Smooth muscle cell (in vitro differentiated cells): ENCODE measurements around the gene ALK. TPM values are rescaled to one million over a fixed set of nuclear protein-coding genes. Genes with fewer than 3 reads are reported as not detected.

ENCODE experiments used
- DNase-seq: peaks from one replicate; lab custom pipeline; 2025; ENCODE audit not compliant: unreplicated experiment; lab: John Stamatoyannopoulos, UW
- H2AFZ ChIP-seq: fragments of 200-600 bp; sonication (generic); 2 replicates; pipeline ENCODE4 v1.6.0; 2016; ENCODE audit warnings: antibody characterized with exemption, low read depth, mild to moderate bottlenecking
- H3F3A ChIP-seq: fragments of 200-600 bp; sonication (generic); 2 replicates; pipeline ENCODE4 v1.6.0; 2017; ENCODE audit warnings: antibody characterized with exemption, low read depth
- H3K27ac ChIP-seq: fragments of 200-600 bp; sonication (generic); 2 replicates; pipeline ENCODE4 v1.5.1; 2016; ENCODE audit warnings: low read depth, mild to moderate bottlenecking
- H3K27me3 ChIP-seq: fragments of 200-600 bp; sonication (generic); 2 replicates; pipeline ENCODE4 v1.6.1; 2016; ENCODE audit warnings: low read depth, mild to moderate bottlenecking
- H3K36me3 ChIP-seq: fragments of 200-600 bp; sonication (generic); 2 replicates; pipeline ENCODE4 v1.5.1; 2016; ENCODE audit warnings: low read depth
- H3K4me1 ChIP-seq: fragments of 200-600 bp; sonication (generic); 2 replicates; pipeline ENCODE4 v1.5.1; 2016; ENCODE audit warnings: low read depth
- H3K4me2 ChIP-seq: fragments of 200-600 bp; sonication (generic); 2 replicates; pipeline ENCODE4 v1.6.0; 2016; ENCODE audit warnings: mild to moderate bottlenecking
- H3K4me3 ChIP-seq: fragments of 200-600 bp; sonication (generic); 2 replicates; pipeline ENCODE4 v1.5.1; 2016; ENCODE audit warnings: mild to moderate bottlenecking
- H3K79me2 ChIP-seq: fragments of 200-600 bp; sonication (generic); 2 replicates; pipeline ENCODE4 v1.6.0; 2016; ENCODE audit warnings: low read depth, mild to moderate bottlenecking
- H3K9ac ChIP-seq: fragments of 200-600 bp; sonication (generic); 2 replicates; pipeline ENCODE4 v1.6.0; 2016; ENCODE audit warnings: low read depth
- H3K9me3 ChIP-seq: fragments of 200-600 bp; sonication (generic); replicated peaks from 2 replicates; pipeline ENCODE4 v1.5.1; 2016; ENCODE audit warnings: low read depth
- H4K20me1 ChIP-seq: fragments of 200-600 bp; sonication (generic); 2 replicates; pipeline ENCODE4 v1.6.0; 2016; ENCODE audit warnings: low read depth
- CTCF ChIP-seq: fragments of 200-600 bp; sonication (generic); IDR thresholded peaks from 2 replicates; pipeline ENCODE4 v1.5.1; 2017; ENCODE audit warnings: borderline replicate concordance, mild to moderate bottlenecking, antibody characterized with exemption; ENCODE audit not compliant: insufficient read depth, poor library complexity, severe bottlenecking
- WGBS: methylation state at CpG from one replicate; pipeline ENCODE4 v1.1.7; 2016; ENCODE audit warnings: low lambda C conversion rate; 5-methylcytosine and 5-hydroxymethylcytosine counted together
- polyA plus RNA-seq: library from polyadenylated mRNA; unstranded; fragments of >200 nt; fragmentation: Nextera tagmentation; extraction: Ambion mirVana; gene quantifications from 2 replicates; pipeline ENCODE4 v1.2.1, GENCODE V29; 2016
- total RNA-seq: library from RNA; depleted of rRNA; stranded (reverse); fragments of >200 nt; gene quantifications from 2 replicates; pipeline ENCODE4 v1.2.3, GENCODE V29; 2014

The ALK gene
- total and polyA plus RNA-seq, 2 experiments from 2014 or later: 0.13 to 0.19 TPM

- Histone ChIP-seq H3K4me1 (no peaks in the 10 kb centered on the region), H3K27me3 (peaks cover 92% of the 10 kb centered on the region), H3K4me3 (no peak overlapping the region), H3F3A (no peaks in the 10 kb centered on the region), H2AFZ (no peak overlapping the region), H3K9ac (no peak overlapping the region), H3K79me2 (no peaks in the 10 kb centered on the region), H3K36me3 (no peaks in the 10 kb centered on the region), H3K9me3 (no peaks in the 10 kb centered on the region), H3K27ac (no peak overlapping the region), H3K4me2 (no peak overlapping the region), H4K20me1 (no peaks in the 10 kb centered on the region)
- DNase-seq: no peak
- TF ChIP-seq CTCF: no peak
- 88% methylated on average over 2 of the region's 2 CpGs for WGBS
These were observed 348.2 kb downstream of the ALK start for GRCh38 chr2:29573147-29573546.

- H2AFZ ChIP-seq: no peak overlapping the region
- H3K9me3 ChIP-seq: no peaks in the 10 kb centered on the region
- H3K4me3 ChIP-seq: no peak overlapping the region
- H3K4me2 ChIP-seq: no peak overlapping the region
- no peaks in the 10 kb centered on the region for H3K4me1 ChIP-seq
- no peak for DNase-seq
- H3K27ac ChIP-seq: no peak overlapping the region
- H3F3A ChIP-seq: no peaks in the 10 kb centered on the region
- H4K20me1 ChIP-seq: no peaks in the 10 kb centered on the region
- no peak for TF ChIP-seq CTCF
- H3K79me2 ChIP-seq: no peaks in the 10 kb centered on the region
- 60% methylated on average over 5 of the region's 5 CpGs for WGBS
- peaks cover 100% of the 10 kb centered on the region for H3K27me3 ChIP-seq
- H3K9ac ChIP-seq: no peak overlapping the region
- H3K36me3 ChIP-seq: no peaks in the 10 kb centered on the region
These were observed 350.8 kb downstream of the ALK start for GRCh38 chr2:29570539-29570938.

GRCh38 chr2:29567906-29568520 lies 353.4 kb downstream of the ALK start:
- no peaks in the 10 kb centered on the region for H3K4me1 ChIP-seq
- no peak overlapping the region for H3K27ac ChIP-seq
- H3K4me2 ChIP-seq: no peak overlapping the region
- H3K27me3 ChIP-seq: peaks cover 91% of the 10 kb centered on the region
- no peaks in the 10 kb centered on the region for H4K20me1 ChIP-seq
- no peak for DNase-seq
- no peaks in the 10 kb centered on the region for H3F3A ChIP-seq
- TF ChIP-seq CTCF: no peak
- 90% methylated on average over 6 of the region's 6 CpGs for WGBS
- H3K9me3 ChIP-seq: no peaks in the 10 kb centered on the region
- no peak overlapping the region for H2AFZ ChIP-seq
- H3K9ac ChIP-seq: no peak overlapping the region
- no peaks in the 10 kb centered on the region for H3K79me2 ChIP-seq
- H3K36me3 ChIP-seq: no peaks in the 10 kb centered on the region
- H3K4me3 ChIP-seq: no peak overlapping the region

- Histone ChIP-seq H4K20me1 (no peaks in the 10 kb centered on the region), H3K27me3 (peaks cover 48% of the 10 kb centered on the region), H3K9me3 (no peaks in the 10 kb centered on the region), H3K79me2 (no peaks in the 10 kb centered on the region), H3K4me1 (no peaks in the 10 kb centered on the region), H3K4me3 (no peak overlapping the region), H3K36me3 (no peaks in the 10 kb centered on the region), H3K9ac (no peak overlapping the region), H3K4me2 (no peak overlapping the region), H3K27ac (no peak overlapping the region), H2AFZ (no peak overlapping the region), H3F3A (no peaks in the 10 kb centered on the region)
- no peak for DNase-seq
- WGBS: 92% methylated on average over 1 of the region's 1 CpG
- no peak for TF ChIP-seq CTCF
These were observed 357.7 kb downstream of the ALK start for GRCh38 chr2:29563697-29564096.
